ENCODE data around the gene SLC25A1.

DNA sequence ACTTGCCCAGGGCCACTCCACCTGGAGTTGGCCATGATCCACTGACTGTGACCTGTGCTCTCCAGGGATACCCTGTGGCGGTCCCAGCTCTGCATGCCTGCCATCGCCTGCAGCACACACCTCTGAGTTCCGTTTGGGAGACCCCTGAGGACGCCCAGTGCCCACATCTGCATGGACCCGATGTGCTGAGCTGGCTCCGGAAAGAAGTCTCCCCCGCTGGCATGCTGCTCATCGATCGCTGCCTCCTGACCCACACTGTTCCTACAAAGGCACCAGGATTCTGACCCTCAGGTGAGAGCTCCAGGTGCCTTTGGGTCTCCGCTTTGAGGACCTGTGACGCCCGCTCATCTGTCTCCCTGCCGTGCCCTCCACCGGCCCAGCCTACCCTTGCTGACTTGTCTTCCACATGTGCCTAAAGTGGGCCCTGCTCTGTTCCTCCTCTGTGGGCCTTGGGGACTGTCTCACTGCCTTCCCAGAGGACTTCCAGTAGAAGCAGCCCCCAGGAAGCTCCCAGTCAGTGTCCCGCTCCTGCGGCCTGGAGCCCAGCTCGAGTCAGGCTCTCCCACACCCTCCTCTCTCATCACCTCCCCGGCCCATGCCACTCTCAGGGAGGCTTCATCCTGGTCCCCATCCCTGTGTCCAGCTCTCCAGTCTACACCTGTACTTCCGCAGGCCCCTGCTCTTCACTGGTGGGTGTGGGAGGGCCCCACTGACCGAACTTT, 5.9 kb upstream of the SLC25A1 start:
- TF ChIP-seq, protein P1, sequence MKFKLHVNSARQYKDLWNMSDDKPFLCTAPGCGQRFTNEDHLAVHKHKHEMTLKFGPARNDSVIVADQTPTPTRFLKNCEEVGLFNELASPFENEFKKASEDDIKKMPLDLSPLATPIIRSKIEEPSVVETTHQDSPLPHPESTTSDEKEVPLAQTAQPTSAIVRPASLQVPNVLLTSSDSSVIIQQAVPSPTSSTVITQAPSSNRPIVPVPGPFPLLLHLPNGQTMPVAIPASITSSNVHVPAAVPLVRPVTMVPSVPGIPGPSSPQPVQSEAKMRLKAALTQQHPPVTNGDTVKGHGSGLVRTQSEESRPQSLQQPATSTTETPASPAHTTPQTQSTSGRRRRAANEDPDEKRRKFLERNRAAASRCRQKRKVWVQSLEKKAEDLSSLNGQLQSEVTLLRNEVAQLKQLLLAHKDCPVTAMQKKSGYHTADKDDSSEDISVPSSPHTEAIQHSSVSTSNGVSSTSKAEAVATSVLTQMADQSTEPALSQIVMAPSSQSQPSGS (CRISPR knock-in tag; IDR thresholded peaks at IDR 0.05; ENCODE audit: borderline replicate concordance, low read depth) = no peak
- TF ChIP-seq SMAD3 (CRISPR knock-in tag; IDR thresholded peaks at IDR 0.05; ENCODE audit: borderline replicate concordance) (no peak), NFYB (CRISPR knock-in tag; conservative IDR thresholded peaks at IDR 0.05; ENCODE audit: low read depth) (no peak), SP1 (CRISPR knock-in tag; conservative IDR thresholded peaks at IDR 0.05) (no peak), CREB1 (CRISPR knock-in tag; IDR thresholded peaks at IDR 0.05) (no peak), JUN (CRISPR knock-in tag; IDR thresholded peaks at IDR 0.05) (no peak), ELF4 (CRISPR knock-in tag; IDR thresholded peaks at IDR 0.05; ENCODE audit: low read depth) (no peak), GTF2I (CRISPR knock-in tag; conservative IDR thresholded peaks at IDR 0.05) (no peak)
- TF ChIP-seq, protein P2, sequence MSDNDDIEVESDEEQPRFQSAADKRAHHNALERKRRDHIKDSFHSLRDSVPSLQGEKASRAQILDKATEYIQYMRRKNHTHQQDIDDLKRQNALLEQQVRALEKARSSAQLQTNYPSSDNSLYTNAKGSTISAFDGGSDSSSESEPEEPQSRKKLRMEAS (CRISPR knock-in tag; IDR thresholded peaks at IDR 0.05) = no peak
- TF ChIP-seq, protein P3, sequence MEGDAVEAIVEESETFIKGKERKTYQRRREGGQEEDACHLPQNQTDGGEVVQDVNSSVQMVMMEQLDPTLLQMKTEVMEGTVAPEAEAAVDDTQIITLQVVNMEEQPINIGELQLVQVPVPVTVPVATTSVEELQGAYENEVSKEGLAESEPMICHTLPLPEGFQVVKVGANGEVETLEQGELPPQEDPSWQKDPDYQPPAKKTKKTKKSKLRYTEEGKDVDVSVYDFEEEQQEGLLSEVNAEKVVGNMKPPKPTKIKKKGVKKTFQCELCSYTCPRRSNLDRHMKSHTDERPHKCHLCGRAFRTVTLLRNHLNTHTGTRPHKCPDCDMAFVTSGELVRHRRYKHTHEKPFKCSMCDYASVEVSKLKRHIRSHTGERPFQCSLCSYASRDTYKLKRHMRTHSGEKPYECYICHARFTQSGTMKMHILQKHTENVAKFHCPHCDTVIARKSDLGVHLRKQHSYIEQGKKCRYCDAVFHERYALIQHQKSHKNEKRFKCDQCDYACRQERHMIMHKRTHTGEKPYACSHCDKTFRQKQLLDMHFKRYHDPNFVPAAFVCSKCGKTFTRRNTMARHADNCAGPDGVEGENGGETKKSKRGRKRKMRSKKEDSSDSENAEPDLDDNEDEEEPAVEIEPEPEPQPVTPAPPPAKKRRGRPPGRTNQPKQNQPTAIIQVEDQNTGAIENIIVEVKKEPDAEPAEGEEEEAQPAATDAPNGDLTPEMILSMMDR (IDR thresholded peaks at IDR 0.05) = no peak
- TF ChIP-seq, protein P4, sequence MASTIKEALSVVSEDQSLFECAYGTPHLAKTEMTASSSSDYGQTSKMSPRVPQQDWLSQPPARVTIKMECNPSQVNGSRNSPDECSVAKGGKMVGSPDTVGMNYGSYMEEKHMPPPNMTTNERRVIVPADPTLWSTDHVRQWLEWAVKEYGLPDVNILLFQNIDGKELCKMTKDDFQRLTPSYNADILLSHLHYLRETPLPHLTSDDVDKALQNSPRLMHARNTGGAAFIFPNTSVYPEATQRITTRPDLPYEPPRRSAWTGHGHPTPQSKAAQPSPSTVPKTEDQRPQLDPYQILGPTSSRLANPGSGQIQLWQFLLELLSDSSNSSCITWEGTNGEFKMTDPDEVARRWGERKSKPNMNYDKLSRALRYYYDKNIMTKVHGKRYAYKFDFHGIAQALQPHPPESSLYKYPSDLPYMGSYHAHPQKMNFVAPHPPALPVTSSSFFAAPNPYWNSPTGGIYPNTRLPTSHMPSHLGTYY (CRISPR knock-in tag; IDR thresholded peaks at IDR 0.05) = no peak
- TF ChIP-seq, protein P5, sequence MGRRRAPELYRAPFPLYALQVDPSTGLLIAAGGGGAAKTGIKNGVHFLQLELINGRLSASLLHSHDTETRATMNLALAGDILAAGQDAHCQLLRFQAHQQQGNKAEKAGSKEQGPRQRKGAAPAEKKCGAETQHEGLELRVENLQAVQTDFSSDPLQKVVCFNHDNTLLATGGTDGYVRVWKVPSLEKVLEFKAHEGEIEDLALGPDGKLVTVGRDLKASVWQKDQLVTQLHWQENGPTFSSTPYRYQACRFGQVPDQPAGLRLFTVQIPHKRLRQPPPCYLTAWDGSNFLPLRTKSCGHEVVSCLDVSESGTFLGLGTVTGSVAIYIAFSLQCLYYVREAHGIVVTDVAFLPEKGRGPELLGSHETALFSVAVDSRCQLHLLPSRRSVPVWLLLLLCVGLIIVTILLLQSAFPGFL (CRISPR knock-in tag; IDR thresholded peaks at IDR 0.05; ENCODE audit: borderline replicate concordance) = no peak
